Ishikawa (cell line): ENCODE measurements around the gene DPPA4.

Experiments used
- CEBPB ChIP-seq: IDR thresholded peaks from 2 replicates; pipeline ENCODE4 v1.6.1; 2012
- CREB1 ChIP-seq: IDR thresholded peaks from 2 replicates; pipeline ENCODE4 v1.6.1; 2012; ENCODE audit warnings: low read depth
- EGR1 ChIP-seq: IDR thresholded peaks from 2 replicates; pipeline ENCODE4 v1.6.1; 2012
- EP300 ChIP-seq: IDR thresholded peaks from 2 replicates; pipeline ENCODE4 v1.6.1; 2012; ENCODE audit warnings: borderline replicate concordance
- FOXM1 ChIP-seq: IDR thresholded peaks from 2 replicates; pipeline ENCODE4 v1.6.1; 2012; ENCODE audit warnings: low read depth, borderline replicate concordance
- NFIC ChIP-seq: IDR thresholded peaks from 2 replicates; pipeline ENCODE4 v1.6.1; 2012
- RAD21 ChIP-seq: IDR thresholded peaks from 2 replicates; pipeline ENCODE4 v1.6.1; 2012; ENCODE audit warnings: low read depth
- TAF1 ChIP-seq: IDR thresholded peaks from 2 replicates; pipeline ENCODE4 v1.6.1; 2012; ENCODE audit warnings: low read depth, mild to moderate bottlenecking
- YY1 ChIP-seq: IDR thresholded peaks from 2 replicates; pipeline ENCODE4 v1.6.1; 2012; ENCODE audit warnings: low read depth
- TF ChIP-seq, protein P1 (sequence below): IDR thresholded peaks from 2 replicates; pipeline ENCODE4 v1.6.1; 2012
- TF ChIP-seq, protein P2 (sequence below): IDR thresholded peaks from 2 replicates; pipeline ENCODE4 v1.6.1; 2012; ENCODE audit warnings: low read depth, mild to moderate bottlenecking

DNA sequence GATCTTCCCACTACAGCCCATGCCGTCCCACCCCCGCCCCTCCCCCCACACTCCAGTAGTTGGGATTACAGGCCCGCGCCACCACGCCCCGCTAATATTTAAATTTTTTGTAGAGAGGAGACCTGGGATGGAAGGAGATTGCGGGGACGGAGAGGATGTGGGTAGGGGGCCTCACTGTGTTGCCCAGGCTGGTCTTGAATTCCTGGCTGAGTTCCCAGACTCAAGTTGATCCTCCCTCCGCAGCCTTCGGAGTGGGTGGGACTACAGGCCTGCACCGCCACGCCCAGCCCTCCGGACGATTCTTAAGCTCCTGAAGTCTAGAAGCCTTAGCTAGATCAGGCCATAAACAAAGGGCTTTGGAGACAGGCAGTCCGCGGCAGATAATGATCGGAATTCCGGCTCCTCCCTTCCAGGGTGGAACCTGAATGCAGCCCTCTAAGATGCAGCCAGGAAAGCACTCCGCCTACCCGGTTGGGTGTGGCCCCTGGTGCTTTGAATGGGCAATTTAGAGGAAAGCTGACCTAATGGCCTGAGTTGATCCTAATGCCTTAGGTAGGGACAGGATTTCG, 21.1 kb downstream of the DPPA4 start, which contains the start of gene DPPA2:
- TF ChIP-seq CREB1, result no peak
- TF ChIP-seq EP300, result no peak
- no peak for TF ChIP-seq EGR1
- TF ChIP-seq CEBPB, result no peak
- TF ChIP-seq, protein P1, sequence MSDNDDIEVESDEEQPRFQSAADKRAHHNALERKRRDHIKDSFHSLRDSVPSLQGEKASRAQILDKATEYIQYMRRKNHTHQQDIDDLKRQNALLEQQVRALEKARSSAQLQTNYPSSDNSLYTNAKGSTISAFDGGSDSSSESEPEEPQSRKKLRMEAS, result no peak
- TF ChIP-seq, protein P2, sequence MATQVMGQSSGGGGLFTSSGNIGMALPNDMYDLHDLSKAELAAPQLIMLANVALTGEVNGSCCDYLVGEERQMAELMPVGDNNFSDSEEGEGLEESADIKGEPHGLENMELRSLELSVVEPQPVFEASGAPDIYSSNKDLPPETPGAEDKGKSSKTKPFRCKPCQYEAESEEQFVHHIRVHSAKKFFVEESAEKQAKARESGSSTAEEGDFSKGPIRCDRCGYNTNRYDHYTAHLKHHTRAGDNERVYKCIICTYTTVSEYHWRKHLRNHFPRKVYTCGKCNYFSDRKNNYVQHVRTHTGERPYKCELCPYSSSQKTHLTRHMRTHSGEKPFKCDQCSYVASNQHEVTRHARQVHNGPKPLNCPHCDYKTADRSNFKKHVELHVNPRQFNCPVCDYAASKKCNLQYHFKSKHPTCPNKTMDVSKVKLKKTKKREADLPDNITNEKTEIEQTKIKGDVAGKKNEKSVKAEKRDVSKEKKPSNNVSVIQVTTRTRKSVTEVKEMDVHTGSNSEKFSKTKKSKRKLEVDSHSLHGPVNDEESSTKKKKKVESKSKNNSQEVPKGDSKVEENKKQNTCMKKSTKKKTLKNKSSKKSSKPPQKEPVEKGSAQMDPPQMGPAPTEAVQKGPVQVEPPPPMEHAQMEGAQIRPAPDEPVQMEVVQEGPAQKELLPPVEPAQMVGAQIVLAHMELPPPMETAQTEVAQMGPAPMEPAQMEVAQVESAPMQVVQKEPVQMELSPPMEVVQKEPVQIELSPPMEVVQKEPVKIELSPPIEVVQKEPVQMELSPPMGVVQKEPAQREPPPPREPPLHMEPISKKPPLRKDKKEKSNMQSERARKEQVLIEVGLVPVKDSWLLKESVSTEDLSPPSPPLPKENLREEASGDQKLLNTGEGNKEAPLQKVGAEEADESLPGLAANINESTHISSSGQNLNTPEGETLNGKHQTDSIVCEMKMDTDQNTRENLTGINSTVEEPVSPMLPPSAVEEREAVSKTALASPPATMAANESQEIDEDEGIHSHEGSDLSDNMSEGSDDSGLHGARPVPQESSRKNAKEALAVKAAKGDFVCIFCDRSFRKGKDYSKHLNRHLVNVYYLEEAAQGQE, result no peak
- no peak for TF ChIP-seq NFIC
- no peak for TF ChIP-seq RAD21
- no peak for TF ChIP-seq TAF1
- no peak for TF ChIP-seq FOXM1
- no peak for TF ChIP-seq YY1
